Measurements from ENCODE around the gene GSTM1.
"Not testable (repeated sequence)": the region's sequence is repeated elsewhere in the genome, so short reads cannot be mapped to it uniquely, and the experiment has no call there.

Gene GSTM1

DNA sequence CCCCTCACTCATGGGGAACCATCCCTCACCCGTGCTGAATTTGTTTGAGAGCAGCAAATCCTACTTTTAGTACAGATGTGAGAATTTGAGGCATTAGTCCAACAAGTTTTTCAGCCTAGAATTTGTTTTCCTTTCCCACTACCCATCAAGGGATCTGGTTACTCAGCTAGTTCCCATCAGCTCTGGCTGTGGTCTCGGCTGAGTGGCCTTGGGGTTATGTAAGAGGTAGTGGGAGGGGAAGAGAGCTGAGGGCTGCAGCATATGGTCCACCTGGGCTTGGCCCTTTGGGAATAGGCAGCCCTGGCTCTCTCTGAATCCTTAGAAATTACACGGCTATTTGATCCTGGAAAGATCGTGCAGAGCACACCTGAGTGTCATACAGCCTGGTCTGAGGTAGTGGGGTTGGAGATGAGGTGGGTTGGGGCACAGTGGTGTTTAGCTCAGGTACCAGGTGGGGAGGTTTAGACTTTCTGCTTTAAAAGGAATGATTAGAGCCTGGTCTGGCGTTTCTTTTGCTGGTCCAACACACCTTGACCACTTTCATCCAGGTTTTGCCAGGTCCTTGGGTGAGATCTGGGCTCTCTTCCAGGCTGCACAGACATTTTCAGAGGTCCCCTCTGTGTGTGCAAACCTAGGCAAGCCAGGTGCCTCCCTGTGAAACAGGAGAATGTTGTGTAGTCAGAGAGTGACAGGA is 27.5 kb upstream of the GSTM1 start:
- H3K4me3 ChIP-seq (replicated peaks; ENCODE audit: low read depth, low read length): no peak overlapping the region
- TF ChIP-seq CTCF (IDR thresholded peaks at IDR 0.05; ENCODE audit: low read length, missing control alignments): no peak
- no peak for DNase-seq (ENCODE audit: low read depth)

- not testable (repeated sequence) for H3K4me3 ChIP-seq (replicated peaks; ENCODE audit: low read depth, low read length); DNase-seq (ENCODE audit: low read depth)
These were observed 27.0 kb upstream of the GSTM1 start for GRCh38 chr1:109660691-109661026.

DNA sequence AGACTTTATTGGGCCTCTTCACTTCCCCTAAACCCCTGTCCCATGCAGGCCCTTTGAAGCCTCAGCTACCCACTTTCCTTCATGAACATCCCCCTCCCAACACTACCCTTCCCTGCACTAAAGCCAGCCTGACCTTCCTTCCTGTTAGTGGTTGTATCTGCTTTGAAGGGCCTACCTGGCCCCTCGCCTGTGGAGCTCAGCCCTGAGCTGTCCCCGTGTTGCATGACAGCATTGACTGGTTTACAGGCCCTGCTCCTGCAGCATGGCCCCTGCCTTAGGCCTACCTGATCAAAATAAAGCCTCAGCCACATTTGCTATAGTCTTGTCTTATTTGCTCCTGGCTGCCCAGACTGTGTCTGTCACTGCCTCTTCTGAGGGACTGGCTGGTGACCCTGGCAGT is 26.2 kb upstream of the GSTM1 start:
- TF ChIP-seq CTCF (IDR thresholded peaks at IDR 0.05; ENCODE audit: low read length, missing control alignments): no peak
- no peak for DNase-seq (ENCODE audit: low read depth)
- no peak overlapping the region for H3K4me3 ChIP-seq (replicated peaks; ENCODE audit: low read depth, low read length)

GRCh38 chr1:109664671-109665070 is 22.9 kb upstream of the GSTM1 start:
- no peak for TF ChIP-seq CTCF (IDR thresholded peaks at IDR 0.05; ENCODE audit: low read length, missing control alignments)
- no peak overlapping the region for H3K4me3 ChIP-seq (replicated peaks; ENCODE audit: low read depth, low read length)
- DNase-seq (ENCODE audit: low read depth): no peak

- peak within 1 kb of the TSS; percentile 60 for H3K4me3 ChIP-seq (replicated peaks; ENCODE audit: low read depth, low read length)
- TF ChIP-seq CTCF (IDR thresholded peaks at IDR 0.05; ENCODE audit: low read length, missing control alignments): no peak
- DNase-seq (ENCODE audit: low read depth): peak; percentile 86
These were observed 20.0 kb upstream of the GSTM1 start, which contains the start of gene GSTM2 for GRCh38 chr1:109667452-109668122. GSTM2 (plus strand) TSS chr1:109668057; CDS start chr1:109668116, 59 bp downstream.

DNA sequence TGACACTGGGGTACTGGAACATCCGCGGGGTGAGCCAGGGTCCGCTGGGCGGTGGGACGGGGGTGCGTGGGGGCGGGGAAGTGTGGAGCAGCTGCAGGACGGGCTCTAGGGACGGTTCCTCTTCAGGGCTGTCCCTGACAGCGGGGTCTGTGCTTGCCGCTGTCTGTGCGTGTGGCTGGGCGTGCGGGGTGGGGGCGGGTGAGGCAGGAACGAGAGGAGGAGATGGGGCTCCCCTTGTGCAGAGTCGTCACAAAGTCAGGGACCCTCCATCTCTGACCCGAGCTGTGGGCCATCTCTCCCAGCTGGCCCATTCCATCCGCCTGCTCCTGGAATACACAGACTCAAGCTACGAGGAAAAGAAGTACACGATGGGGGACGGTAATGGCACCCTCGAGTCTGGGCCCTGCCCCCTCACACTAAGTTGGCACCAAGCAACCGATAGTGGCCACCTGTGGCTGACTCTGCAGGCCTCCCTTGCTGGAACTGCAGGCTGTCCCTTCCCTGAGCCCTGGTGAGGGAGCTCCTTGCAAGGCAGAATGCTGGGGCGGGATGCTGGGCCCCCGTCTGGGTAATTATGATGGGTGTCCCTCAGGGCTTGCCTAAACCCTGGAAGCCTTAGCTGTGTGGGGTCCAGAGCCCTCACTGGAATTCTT is 19.4 kb upstream of the GSTM1 start:
- TF ChIP-seq CTCF (IDR thresholded peaks at IDR 0.05; ENCODE audit: low read length, missing control alignments): no peak
- peak overlapping the region; percentile 60 for H3K4me3 ChIP-seq (replicated peaks; ENCODE audit: low read depth, low read length)
- DNase-seq (ENCODE audit: low read depth): no peak

DNA sequence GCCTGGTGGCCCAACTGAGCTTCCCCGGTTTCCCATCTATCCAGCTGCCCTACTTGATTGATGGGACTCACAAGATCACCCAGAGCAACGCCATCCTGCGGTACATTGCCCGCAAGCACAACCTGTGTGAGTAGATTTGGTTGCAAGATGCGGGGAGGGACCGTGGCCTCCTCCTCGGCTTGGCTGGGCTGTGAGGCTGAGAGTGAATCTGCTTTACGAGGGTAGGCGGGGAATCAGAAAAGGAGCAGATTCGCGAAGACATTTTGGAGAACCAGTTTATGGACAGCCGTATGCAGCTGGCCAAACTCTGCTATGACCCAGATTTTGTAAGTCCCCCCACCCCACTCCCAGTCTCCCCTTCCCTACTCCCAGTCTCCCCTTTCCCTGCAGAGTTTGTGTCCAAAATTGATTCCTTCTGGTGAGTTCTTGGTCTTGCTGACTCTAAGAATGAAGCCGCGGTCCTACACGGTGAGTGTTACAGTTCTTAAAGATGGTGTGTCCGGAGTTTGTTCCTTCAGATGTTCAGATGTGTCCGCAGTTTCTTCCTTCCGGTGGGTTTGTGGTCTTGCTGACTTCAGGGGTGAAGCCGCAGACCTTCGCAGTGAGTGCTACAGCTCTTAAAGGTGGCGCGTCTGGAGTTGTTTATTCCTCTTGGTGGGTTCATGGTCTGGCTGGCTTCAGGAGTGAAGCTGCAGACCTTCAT is 18.2 kb upstream of the GSTM1 start:
- no peak overlapping the region for H3K4me3 ChIP-seq (replicated peaks; ENCODE audit: low read depth, low read length)
- DNase-seq (ENCODE audit: low read depth): no peak
- no peak for TF ChIP-seq CTCF (IDR thresholded peaks at IDR 0.05; ENCODE audit: low read length, missing control alignments)

- DNase-seq (ENCODE audit: low read depth); H3K4me3 ChIP-seq (replicated peaks; ENCODE audit: low read depth, low read length): not testable (repeated sequence)
These were observed 17.7 kb upstream of the GSTM1 start for GRCh38 chr1:109669949-109670302.
